H1 (cell line): ENCODE results near the gene L2HGDH. TPM values are rescaled to one million over a fixed set of nuclear protein-coding genes. Genes with fewer than 3 reads are reported as not detected.
A peak's percentile ranks its signal among the peaks of the same experiment; 100 is the strongest.

Experiments used
- BACH1 ChIP-seq: IDR thresholded peaks from 2 replicates; pipeline ENCODE4 v1.6.1; 2012; ENCODE audit warnings: low read length, improper control_type of control experiment
- CTCF ChIP-seq, 3 experiments: IDR thresholded peaks; 1 replicate in 2 of 3; 2 replicates in 1 of 3; pipeline versions ENCODE4 v1.5.1 to v1.6.1; 2011; ENCODE audit warnings: low read length in 3 of 3, mild to moderate bottlenecking in 3 of 3, inconsistent platforms in 2 of 3, low read depth in 1 of 3, moderate library complexity in 1 of 3; ENCODE audit not compliant: insufficient read depth in 1 of 3; ENCODE audit errors: control extremely low read depth in 1 of 3
- KDM1A ChIP-seq: fragments of 200-600, 300-600 bp; sonication (generic); IDR thresholded peaks from 2 replicates; pipeline ENCODE4 v1.7.1; 2016; ENCODE audit warnings: mild to moderate bottlenecking, low read length, borderline replicate concordance
- POLR2A ChIP-seq, 2 experiments: IDR thresholded peaks; 1 replicate in 1 of 2; 2 replicates in 1 of 2; pipeline ENCODE4 v1.6.1; 2011; ENCODE audit warnings: low read depth in 2 of 2, low read length in 2 of 2, mild to moderate bottlenecking in 2 of 2; ENCODE audit errors: control extremely low read depth in 1 of 2
- TAF1 ChIP-seq: IDR thresholded peaks from 2 replicates; pipeline ENCODE4 v1.6.1; 2011; ENCODE audit warnings: mild to moderate bottlenecking, low read depth, low read length
- TBP ChIP-seq: IDR thresholded peaks from 2 replicates; pipeline ENCODE4 v1.6.1; 2011; ENCODE audit warnings: low read depth, low read length, improper control_type of control experiment
- TEAD4 ChIP-seq: IDR thresholded peaks from 2 replicates; pipeline ENCODE4 v1.6.1; 2012; ENCODE audit warnings: low read depth, low read length, inconsistent platforms, mixed read lengths
- USF2 ChIP-seq: IDR thresholded peaks from 2 replicates; pipeline ENCODE4 v1.6.1; 2011; ENCODE audit warnings: low read length, improper control_type of control experiment
- polyA plus RNA-seq, 7 experiments: library from polyadenylated mRNA; depleted of rRNA in 3 of 7; stranded (reverse) in 5 of 7; unstranded in 2 of 7; fragments of >200 nt in 5 of 7; fragments of 200-250 nt in 2 of 7; gene quantifications; 1 replicate in 5 of 7; 2 replicates in 1 of 7; 4 replicates in 1 of 7; pipeline versions ENCODE4 v1.2.1 to v1.2.3, GENCODE V29; 2011 to 2013; ENCODE audit warnings: missing spikeins in 2 of 7, mixed read lengths in 2 of 7
- total RNA-seq: library from RNA; stranded (reverse); fragmentation: NEBNext Ultra II Directional; extraction: Animal tissue kit (Norgen Biotek cat#: 25700); gene quantifications from 2 replicates; pipeline ENCODE4 v1.2.1, GENCODE V29; 2021

The L2HGDH gene
- total and polyA plus RNA-seq, 2 of the 8 experiments (the other 6 are each of a cell fraction or from before 2014, with no cell fraction given), result 12.2 to 28.6 TPM

GRCh38 chr14:50335389-50335788 is 23.4 kb upstream of the L2HGDH start (continued):
- TF ChIP-seq CTCF (IDR thresholded peaks at IDR 0.05; ENCODE audit: control extremely low read depth in 1 of 3, insufficient read depth in 1 of 3, low read depth in 1 of 3, low read length in 3 of 3) (0 out of 4 replicates have a peak, but pooled peaks of 1 of the 3 experiments have one; percentile 7), KDM1A (no peak), TAF1 (no peak), POLR2A (IDR thresholded peaks at IDR 0.05; ENCODE audit: control extremely low read depth in 1 of 2, low read depth in 2 of 2, low read length in 2 of 2) (peak in 1 of 2 experiments; percentile 58; a peak in 1 of 3 replicates), BACH1 (no peak), USF2 (peak; percentile 84), TBP (peak; percentile 74), TEAD4 (peak; percentile 61; the same call in 1 of the 2 replicates)
